OCI-LY1 (cell line): ENCODE results near the gene NLRP1.

Experiments
- H2AFZ ChIP-seq: fragments of 200-600 bp; sonication (generic), shearing (Covaris generic); 2 replicates; pipeline ENCODE4 v1.6.0; 2014; ENCODE audit warnings: antibody characterized with exemption, mild to moderate bottlenecking, low read length
- H3F3A ChIP-seq: fragments of 200-600 bp; sonication (generic), shearing (Covaris generic); 2 replicates; pipeline ENCODE4 v1.6.0; 2014; ENCODE audit warnings: mild to moderate bottlenecking, antibody characterized with exemption, low read length, moderate library complexity; ENCODE audit not compliant: insufficient read depth
- H3K27ac ChIP-seq: fragments of 200-600 bp; sonication (generic); 2 replicates; pipeline ENCODE4 v1.5.1; 2014; ENCODE audit warnings: low read length, mixed run types, mild to moderate bottlenecking, low read depth; ENCODE audit not compliant: poor library complexity, severe bottlenecking
- H3K27me3 ChIP-seq: fragments of 200-600 bp; sonication (generic); 2 replicates; pipeline ENCODE4 v1.6.0; 2014; ENCODE audit warnings: antibody characterized with exemption, mild to moderate bottlenecking, low read length, moderate library complexity; ENCODE audit not compliant: insufficient read depth
- H3K36me3 ChIP-seq: fragments of 200-600 bp; sonication (generic); 2 replicates; pipeline ENCODE4 v1.6.1; 2014; ENCODE audit warnings: mild to moderate bottlenecking, antibody characterized with exemption, low read length, moderate library complexity, mixed read lengths; ENCODE audit not compliant: insufficient read depth
- H3K4me1 ChIP-seq: fragments of 200-600 bp; sonication (generic); 2 replicates; pipeline ENCODE4 v1.5.1; 2014; ENCODE audit warnings: mild to moderate bottlenecking, low read length, moderate library complexity; ENCODE audit not compliant: insufficient read depth, severe bottlenecking
- H3K4me2 ChIP-seq: fragments of 200-600 bp; sonication (generic), shearing (Covaris generic); 2 replicates; pipeline ENCODE4 v1.6.1; 2014; ENCODE audit warnings: low read length
- H3K4me3 ChIP-seq: fragments of 200-600 bp; sonication (generic); 2 replicates; pipeline ENCODE4 v1.5.1; 2014; ENCODE audit warnings: low read length, low read depth, mild to moderate bottlenecking, mixed read lengths; ENCODE audit not compliant: poor library complexity, severe bottlenecking
- H3K79me2 ChIP-seq: fragments of 200-600 bp; shearing (Covaris generic); 2 replicates; pipeline ENCODE4 v1.6.1; 2016; ENCODE audit warnings: mixed run types, low read length, mixed read lengths; ENCODE audit not compliant: insufficient read depth
- H3K9ac ChIP-seq: fragments of 200-600 bp; sonication (generic), shearing (Covaris generic); 2 replicates; pipeline ENCODE4 v1.6.1; 2014; ENCODE audit warnings: mild to moderate bottlenecking, low read length, mixed read lengths
- H3K9me2 ChIP-seq: fragments of 200-600 bp; sonication (generic), shearing (Covaris generic); 2 replicates; pipeline ENCODE4 v1.6.1; 2014; ENCODE audit warnings: low read depth, mild to moderate bottlenecking, low read length, mixed read lengths
- H3K9me3 ChIP-seq: fragments of 200-600 bp; shearing (Covaris generic); 2 replicates; pipeline ENCODE4 v1.6.1; 2014; ENCODE audit warnings: low read length, mixed read lengths
- H4K20me1 ChIP-seq: fragments of 200-600 bp; sonication (generic), shearing (Covaris generic); 2 replicates; pipeline ENCODE4 v1.6.0; 2016; ENCODE audit warnings: mild to moderate bottlenecking, low read length; ENCODE audit not compliant: insufficient read depth
- CTCF ChIP-seq: fragments of 200-600 bp; sonication (generic), shearing (Covaris generic); IDR thresholded peaks from 2 replicates; pipeline ENCODE4 v1.5.1; 2017; ENCODE audit warnings: mild to moderate bottlenecking, antibody characterized with exemption, low read length, moderate library complexity, mixed read lengths
- EZH2 ChIP-seq: fragments of 200-600 bp; sonication (generic), shearing (Covaris generic); IDR thresholded peaks from 2 replicates; pipeline ENCODE4 v1.8.0; 2017; ENCODE audit warnings: borderline replicate concordance, mixed run types, mild to moderate bottlenecking, antibody characterized with exemption, low read length, moderate library complexity, mixed read lengths

The NLRP1 gene

GRCh38 chr17:5607946-5608345 is 23.6 kb upstream of the NLRP1 start:
- H3K4me2 ChIP-seq = no peak overlapping the region
- no peaks in the 10 kb centered on the region for H4K20me1 ChIP-seq
- H3K79me2 ChIP-seq = peaks cover 5% of the 10 kb centered on the region; the same call in 1 of the 2 replicates
- peaks cover 68% of the 10 kb centered on the region for H3K36me3 ChIP-seq
- H3K9me3 ChIP-seq = no peaks in the 10 kb centered on the region
- H3F3A ChIP-seq = no peaks in the 10 kb centered on the region
- no peaks in the 10 kb centered on the region for H3K4me1 ChIP-seq
- H3K27me3 ChIP-seq = no peaks in the 10 kb centered on the region
- TF ChIP-seq CTCF (no peak), EZH2 (no peak)
- H2AFZ ChIP-seq = no peak overlapping the region
- no peaks in the 10 kb centered on the region for H3K9me2 ChIP-seq
- no peak overlapping the region for H3K9ac ChIP-seq
- no peak overlapping the region for H3K27ac ChIP-seq
- no peak overlapping the region for H3K4me3 ChIP-seq

- Histone ChIP-seq H3K9me3 (no peaks in the 10 kb centered on the region), H3K36me3 (peaks cover 52% of the 10 kb centered on the region), H3F3A (no peaks in the 10 kb centered on the region), H3K27ac (no peak overlapping the region), H3K4me1 (no peaks in the 10 kb centered on the region), H3K9me2 (no peaks in the 10 kb centered on the region), H2AFZ (no peak overlapping the region), H3K79me2 (peaks cover 5% of the 10 kb centered on the region), H4K20me1 (no peaks in the 10 kb centered on the region), H3K4me3 (no peak overlapping the region), H3K4me2 (no peak overlapping the region), H3K27me3 (no peaks in the 10 kb centered on the region), H3K9ac (no peak overlapping the region)
- TF ChIP-seq CTCF (no peak), EZH2 (no peak)
Observed at GRCh38 chr17:5605452-5605851, 21.1 kb upstream of the NLRP1 start.

- Histone ChIP-seq H3K4me1 (no peaks in the 10 kb centered on the region), H3K9me2 (no peaks in the 10 kb centered on the region), H3F3A (no peaks in the 10 kb centered on the region), H3K4me2 (no peak overlapping the region), H3K79me2 (no peaks in the 10 kb centered on the region; the same call in 1 of the 2 replicates), H3K27me3 (no peaks in the 10 kb centered on the region), H3K9ac (no peak overlapping the region), H3K36me3 (peaks cover 7% of the 10 kb centered on the region; the same call in 1 of the 2 replicates), H4K20me1 (no peaks in the 10 kb centered on the region), H2AFZ (no peak overlapping the region), H3K27ac (no peak overlapping the region), H3K4me3 (no peak overlapping the region), H3K9me3 (no peaks in the 10 kb centered on the region)
- no peak for TF ChIP-seq CTCF
- no peak for TF ChIP-seq EZH2
Observed at GRCh38 chr17:5600041-5600440, 15.7 kb upstream of the NLRP1 start.
